ENCODE results near the gene PIK3CG.
"Not testable (repeated sequence)": the region's sequence is repeated elsewhere in the genome, so short reads cannot be mapped to it uniquely, and the experiment has no call there.

PIK3CG gene

GRCh38 chr7:106954840-106955239 lies 89.8 kb downstream of the PIK3CG start:
- no peak overlapping the region for H4K8ac ChIP-seq (ENCODE audit: low read length)
- peak overlapping the region; percentile 53 for H4K91ac ChIP-seq (ENCODE audit: low read length)
- H3K27me3 ChIP-seq (ENCODE audit: control insufficient read depth in 1 of 2, insufficient read depth in 1 of 2, low read length in 2 of 2): peaks cover 27 to 28% of the 10 kb centered on the region in 2 experiments
- H3K23ac ChIP-seq (ENCODE audit: low read length in 2 of 2): no peak overlapping the region
- DNase-seq: no peak
- no peak overlapping the region for H3K4me2 ChIP-seq (ENCODE audit: low read length, poor library complexity, severe bottlenecking)
- H2BK120ac ChIP-seq (ENCODE audit: low read depth, low read length): no peak overlapping the region
- H2BK5ac ChIP-seq (ENCODE audit: low read depth, low read length, poor library complexity, severe bottlenecking): no peak overlapping the region
- no peaks in the 10 kb centered on the region for H3K36me3 ChIP-seq (ENCODE audit: control insufficient read depth in 1 of 2, insufficient read depth in 2 of 2, low read depth in 1 of 2, low read length in 2 of 2)
- no peak overlapping the region for H2AK5ac ChIP-seq (ENCODE audit: low read length, severe bottlenecking)
- H3K79me1 ChIP-seq (replicated peaks; ENCODE audit: low read length, poor library complexity, severe bottlenecking): no peaks in the 10 kb centered on the region
- no peak overlapping the region for H2AFZ ChIP-seq (ENCODE audit: low read depth, low read length)
- no peak overlapping the region for H3K9ac ChIP-seq (ENCODE audit: low read length)
- H3K27ac ChIP-seq (ENCODE audit: low read length, poor library complexity, severe bottlenecking): no peak overlapping the region
- no peaks in the 10 kb centered on the region for H3K9me3 ChIP-seq (ENCODE audit: control insufficient read depth, low read length)
- no peak overlapping the region for H3K18ac ChIP-seq (ENCODE audit: low read depth in 1 of 2, low read length in 2 of 2)
- H2BK15ac ChIP-seq (ENCODE audit: low read depth, poor library complexity, severe bottlenecking): no peak overlapping the region
- no peak overlapping the region for H3K4me3 ChIP-seq (ENCODE audit: insufficient read depth in 1 of 2, low read depth in 1 of 2, low read length in 2 of 2)
- H3K4me1 ChIP-seq (ENCODE audit: control insufficient read depth, insufficient read depth, low read depth, low read length): no peaks in the 10 kb centered on the region
- WGBS: 100% methylated on average over 2 of the region's 2 CpGs
- no peak overlapping the region for H3K4ac ChIP-seq (ENCODE audit: low read depth in 1 of 2, low read length in 2 of 2)
- peak overlapping the region in 1 of 2 experiments; percentile 67 for H2BK12ac ChIP-seq (ENCODE audit: low read length in 2 of 2)
- H3K14ac ChIP-seq (ENCODE audit: low read length in 2 of 2): no peak overlapping the region

GRCh38 chr7:106955857-106956256 lies 90.8 kb downstream of the PIK3CG start:
- H2BK15ac ChIP-seq (ENCODE audit: low read depth, poor library complexity, severe bottlenecking); H3K4me3 ChIP-seq (ENCODE audit: insufficient read depth in 1 of 2, low read depth in 1 of 2, low read length in 2 of 2); H2AFZ ChIP-seq (ENCODE audit: low read depth, low read length); H3K4ac ChIP-seq (ENCODE audit: low read depth in 1 of 2, low read length in 2 of 2); H4K8ac ChIP-seq (ENCODE audit: low read length); H3K9ac ChIP-seq (ENCODE audit: low read length); DNase-seq; H2BK120ac ChIP-seq (ENCODE audit: low read depth, low read length); H2BK12ac ChIP-seq (ENCODE audit: low read length in 2 of 2); H2AK5ac ChIP-seq (ENCODE audit: low read length, severe bottlenecking); H3K4me1 ChIP-seq (ENCODE audit: control insufficient read depth, insufficient read depth, low read depth, low read length); H3K27ac ChIP-seq (ENCODE audit: low read length, poor library complexity, severe bottlenecking); H3K4me2 ChIP-seq (ENCODE audit: low read length, poor library complexity, severe bottlenecking); H4K91ac ChIP-seq (ENCODE audit: low read length); H3K36me3 ChIP-seq (ENCODE audit: control insufficient read depth in 1 of 2, insufficient read depth in 2 of 2, low read depth in 1 of 2, low read length in 2 of 2); H3K23ac ChIP-seq (ENCODE audit: low read length in 2 of 2); H3K79me1 ChIP-seq (replicated peaks; ENCODE audit: low read length, poor library complexity, severe bottlenecking); H3K9me3 ChIP-seq (ENCODE audit: control insufficient read depth, low read length); H3K18ac ChIP-seq (ENCODE audit: low read depth in 1 of 2, low read length in 2 of 2); H3K14ac ChIP-seq (ENCODE audit: low read length in 2 of 2); H2BK5ac ChIP-seq (ENCODE audit: low read depth, low read length, poor library complexity, severe bottlenecking): not testable (repeated sequence)
- H3K27me3 ChIP-seq (ENCODE audit: control insufficient read depth in 1 of 2, insufficient read depth in 1 of 2, low read length in 2 of 2): peaks cover 19 to 22% of the 10 kb centered on the region in 2 experiments
- WGBS: no CpG with 5 or more reads among the region's 1 CpG
